Gastroesophageal sphincter (tissue), 4 donors: ENCODE data around the gene KLHDC4. TPM values are rescaled to one million over a fixed set of nuclear protein-coding genes. Genes with fewer than 3 reads are reported as not detected.

Experiments used
- ATAC-seq: fragments of 150-250 bp; one replicate; pipeline ENCODE4 v1.9.1; 2016; ENCODE audit warnings: mild to moderate bottlenecking, moderate library complexity
- H3K27ac ChIP-seq, 4 donors: fragments of 200-600 bp; sonication (generic) in 3 of 4; 1 replicate in 3 of 4; 2 replicates in 1 of 4; pipeline ENCODE4 v1.5.1; 2016 to 2019
- H3K27me3 ChIP-seq: fragments of 200-600 bp; sonication (generic); one replicate; pipeline ENCODE4 v1.5.1; 2019
- H3K36me3 ChIP-seq, 2 donors: fragments of 200-600 bp; sonication (generic); one replicate each; pipeline ENCODE4 v1.5.1; 2019; ENCODE audit warnings: control low read depth in 1 of 2
- H3K4me1 ChIP-seq, 3 donors: fragments of 200-600 bp; sonication (generic); 1 replicate in 2 of 3; 2 replicates in 1 of 3; pipeline ENCODE4 v1.5.1; 2016 to 2019; ENCODE audit warnings: control low read depth in 2 of 3
- H3K4me3 ChIP-seq, 2 donors: fragments of 200-600 bp; sonication (generic); one replicate each; pipeline ENCODE4 v1.5.1; 2019; ENCODE audit warnings: mild to moderate bottlenecking in 1 of 2, moderate library complexity in 1 of 2
- H3K9me3 ChIP-seq, 3 donors: fragments of 200-600 bp; sonication (generic); one replicate each; pipeline ENCODE4 v1.5.1; 2017 to 2019; ENCODE audit warnings: control low read depth in 2 of 3
- CTCF ChIP-seq, 4 experiments: fragments of 200-600 bp in 2 of 4; fragments of 450-650 bp in 2 of 4; sonication (generic) in 1 of 4; IDR thresholded peaks; one replicate each; pipeline ENCODE4 v1.5.1; 2017 to 2019; ENCODE audit warnings: antibody characterized with exemption in 4 of 4, mild to moderate bottlenecking in 2 of 4, moderate library complexity in 2 of 4
- EP300 ChIP-seq: sonication (generic); formaldehyde crosslinking; IDR thresholded peaks from one replicate; pipeline ENCODE4 v1.6.1; 2017; ENCODE audit warnings: antibody characterized with exemption, mild to moderate bottlenecking
- POLR2A ChIP-seq, 2 donors: fragments of 450-650 bp; IDR thresholded peaks; one replicate each; pipeline ENCODE4 v1.6.1; 2017; ENCODE audit warnings: antibody characterized with exemption in 2 of 2, mild to moderate bottlenecking in 2 of 2, moderate library complexity in 1 of 2
- POLR2AphosphoS5 ChIP-seq: sonication (generic); formaldehyde crosslinking; IDR thresholded peaks from one replicate; pipeline ENCODE4 v1.6.1; 2017; ENCODE audit warnings: antibody characterized with exemption
- WGBS, 2 donors: methylation state at CpG; one replicate each; pipeline ENCODE4 v1.1.5; 2018; ENCODE audit warnings: low coverage in 1 of 2; 5-methylcytosine and 5-hydroxymethylcytosine counted together
- total RNA-seq, 4 donors: library from RNA; depleted of rRNA; stranded (reverse); fragments of >200 nt; gene quantifications; one replicate each; pipeline ENCODE4 v1.1.0, GENCODE V29; 2016

Gene KLHDC4
- total RNA-seq, 4 donors from 2014 or later, result 9.8 to 33.8 (median 24.4) TPM

DNA sequence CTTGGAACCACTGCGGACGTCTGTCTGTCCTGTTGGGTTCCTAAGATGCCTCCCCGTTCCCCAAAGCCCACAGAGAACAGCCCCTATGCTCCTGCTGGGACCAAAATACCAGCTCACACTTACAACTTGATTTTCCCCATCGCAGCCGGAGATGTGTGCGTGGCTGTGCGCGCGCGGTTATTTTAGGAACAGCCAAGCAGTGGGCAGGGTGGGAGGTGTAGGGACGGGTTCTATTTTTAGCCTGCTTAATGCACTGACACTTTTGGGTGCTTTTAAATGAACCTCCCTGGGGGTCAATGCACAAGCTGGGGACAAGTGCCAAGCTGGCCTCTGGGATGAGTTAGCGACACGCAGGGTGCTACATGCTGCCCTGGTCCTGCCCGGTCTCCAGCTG, 74.1 kb downstream of the KLHDC4 start:
- Histone ChIP-seq H3K27ac (no peak overlapping the region), H3K4me1 (peaks cover 0 to 11% (median 0%) of the 10 kb centered on the region in 3 donors), H3K4me3 (no peak overlapping the region), H3K9me3 (no peaks in the 10 kb centered on the region), H3K36me3 (peaks cover 0 to 15% of the 10 kb centered on the region in 2 donors), H3K27me3 (peaks cover 51% of the 10 kb centered on the region)
- TF ChIP-seq POLR2AphosphoS5 (no peak), POLR2A (IDR thresholded peaks at IDR 0.05) (no peak)
- 26% methylated on average over 3 to 8 of the region's 14 CpGs for WGBS, 2 donors
- no peak for ATAC-seq

DNA sequence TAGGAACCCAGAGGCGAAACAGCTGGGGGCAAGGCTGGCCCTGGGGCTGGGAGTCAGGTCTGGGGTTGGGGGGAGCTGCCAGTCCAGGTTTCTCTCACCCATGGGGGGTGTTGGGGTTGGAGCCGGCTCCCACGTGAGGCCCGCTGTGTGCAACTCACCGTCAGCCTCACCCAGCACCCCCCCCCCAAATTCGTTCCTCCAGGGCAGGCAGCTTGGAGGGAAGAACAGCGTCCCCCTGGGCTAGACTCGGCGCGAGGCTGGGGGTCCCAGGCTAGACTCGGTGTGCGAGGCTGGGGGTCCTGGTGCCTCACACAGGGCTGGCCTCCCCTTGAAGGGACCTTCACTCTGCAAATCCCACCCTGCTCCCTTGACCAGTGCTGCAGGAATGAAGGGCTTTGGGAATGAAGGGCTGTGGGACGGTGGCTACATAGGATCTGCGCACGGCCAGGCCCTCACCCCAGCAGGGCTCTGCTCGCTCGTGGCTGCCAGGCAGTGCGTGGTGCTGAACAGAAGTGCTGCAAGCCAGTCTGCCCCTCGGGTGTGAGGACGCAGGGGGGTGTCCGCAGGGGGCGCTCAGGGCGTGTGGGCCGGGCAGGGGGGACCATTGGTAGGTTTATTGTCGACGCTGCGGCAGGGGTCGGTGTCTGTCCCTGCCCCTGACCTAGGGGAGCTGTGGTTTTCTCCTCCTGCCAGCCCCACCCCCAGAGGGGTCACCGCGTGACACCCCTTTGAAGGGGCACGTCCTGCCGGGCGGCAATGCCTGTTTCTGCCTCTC, 74.7 kb downstream of the KLHDC4 start:
- ATAC-seq, result no peak
- 19% methylated on average over 4 of the region's 33 CpGs; no CpG with 5 or more reads in 1 of the 2 donors for WGBS, 2 donors
- no peaks in the 10 kb centered on the region for H3K9me3 ChIP-seq
- H3K27me3 ChIP-seq, result peaks cover 57% of the 10 kb centered on the region
- H3K4me1 ChIP-seq, result peaks cover 0 to 11% (median 0%) of the 10 kb centered on the region in 3 donors
- no peak for TF ChIP-seq CTCF (IDR thresholded peaks at IDR 0.05)
- TF ChIP-seq POLR2A (IDR thresholded peaks at IDR 0.05), result no peak
- no peak for TF ChIP-seq EP300
- no peak for TF ChIP-seq POLR2AphosphoS5
- H3K36me3 ChIP-seq, result peaks cover 0 to 12% of the 10 kb centered on the region in 2 donors
- no peak overlapping the region for H3K27ac ChIP-seq
- H3K4me3 ChIP-seq, result no peak overlapping the region

- Histone ChIP-seq H3K27me3 (peaks cover 68% of the 10 kb centered on the region), H3K36me3 (peaks cover 0 to 1% of the 10 kb centered on the region in 2 donors), H3K4me1 (peaks cover 0 to 11% (median 0%) of the 10 kb centered on the region in 3 donors), H3K27ac (no peak overlapping the region), H3K4me3 (no peak overlapping the region), H3K9me3 (no peaks in the 10 kb centered on the region)
- no peak for ATAC-seq
- no CpG with 5 or more reads among the region's 46 CpGs for WGBS, 2 donors
- TF ChIP-seq POLR2AphosphoS5 (no peak), EP300 (no peak), CTCF (IDR thresholded peaks at IDR 0.05) (no peak), POLR2A (IDR thresholded peaks at IDR 0.05) (no peak)
These were observed 75.8 kb downstream of the KLHDC4 start for GRCh38 chr16:87689956-87690465.

GRCh38 chr16:87688876-87689815, 76.6 kb downstream of the KLHDC4 start:
- TF ChIP-seq POLR2AphosphoS5, result no peak
- no peak for TF ChIP-seq EP300
- TF ChIP-seq POLR2A (IDR thresholded peaks at IDR 0.05), result no peak
- no peak for TF ChIP-seq CTCF (IDR thresholded peaks at IDR 0.05)
- Histone ChIP-seq H3K4me1 (peaks cover 0 to 11% (median 0%) of the 10 kb centered on the region in 3 donors), H3K9me3 (no peaks in the 10 kb centered on the region), H3K27ac (no peak overlapping the region), H3K27me3 (peaks cover 76% of the 10 kb centered on the region), H3K4me3 (no peak overlapping the region), H3K36me3 (no peaks in the 10 kb centered on the region)
- no peak for ATAC-seq
- 80% methylated on average over 1 of the region's 45 CpGs; no CpG with 5 or more reads in 1 of the 2 donors for WGBS, 2 donors

DNA sequence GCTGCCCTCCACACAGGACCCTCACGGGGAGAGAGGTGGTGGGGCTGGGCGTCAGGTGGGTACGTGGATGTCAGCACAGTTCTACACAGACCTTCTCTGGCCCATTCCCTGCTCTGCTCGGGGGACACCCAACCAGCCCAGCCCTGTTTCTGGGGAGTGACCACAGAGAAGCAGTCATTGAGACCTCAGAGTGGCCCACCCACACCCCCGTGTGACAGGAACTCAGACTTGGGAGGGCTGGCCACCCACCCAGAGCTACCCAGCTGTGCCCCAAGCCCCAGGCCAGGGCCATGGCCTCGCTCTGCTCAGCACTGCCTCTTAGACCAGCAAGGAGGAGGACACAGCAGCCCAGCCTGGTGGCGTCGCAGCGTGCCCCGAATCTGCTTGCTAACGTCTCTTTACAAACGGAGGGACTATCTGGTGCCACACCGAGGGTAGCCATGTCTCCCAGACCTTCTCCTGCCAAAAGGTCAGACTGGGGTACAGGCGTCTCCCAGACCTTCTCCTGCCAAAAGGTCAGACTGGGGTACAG, 77.7 kb downstream of the KLHDC4 start:
- no peak overlapping the region for H3K27ac ChIP-seq
- WGBS, 2 donors, result 90 to 100% methylated on average over 2 of the region's 14 CpGs
- peaks cover 84% of the 10 kb centered on the region for H3K27me3 ChIP-seq
- H3K36me3 ChIP-seq, result no peaks in the 10 kb centered on the region
- H3K4me3 ChIP-seq, result no peak overlapping the region
- H3K4me1 ChIP-seq, result peaks cover 0 to 11% (median 0%) of the 10 kb centered on the region in 3 donors
- TF ChIP-seq POLR2A (IDR thresholded peaks at IDR 0.05) (no peak), CTCF (IDR thresholded peaks at IDR 0.05) (no peak), POLR2AphosphoS5 (no peak), EP300 (no peak)
- no peaks in the 10 kb centered on the region for H3K9me3 ChIP-seq
- ATAC-seq, result no peak
